ENCODE measurements around the gene TNFRSF11A. TPM values are rescaled to one million over a fixed set of nuclear protein-coding genes. Genes with fewer than 3 reads are reported as not detected.

Gene TNFRSF11A
- total RNA-seq = 0.66 and 0.73 TPM in 2 replicates

DNA sequence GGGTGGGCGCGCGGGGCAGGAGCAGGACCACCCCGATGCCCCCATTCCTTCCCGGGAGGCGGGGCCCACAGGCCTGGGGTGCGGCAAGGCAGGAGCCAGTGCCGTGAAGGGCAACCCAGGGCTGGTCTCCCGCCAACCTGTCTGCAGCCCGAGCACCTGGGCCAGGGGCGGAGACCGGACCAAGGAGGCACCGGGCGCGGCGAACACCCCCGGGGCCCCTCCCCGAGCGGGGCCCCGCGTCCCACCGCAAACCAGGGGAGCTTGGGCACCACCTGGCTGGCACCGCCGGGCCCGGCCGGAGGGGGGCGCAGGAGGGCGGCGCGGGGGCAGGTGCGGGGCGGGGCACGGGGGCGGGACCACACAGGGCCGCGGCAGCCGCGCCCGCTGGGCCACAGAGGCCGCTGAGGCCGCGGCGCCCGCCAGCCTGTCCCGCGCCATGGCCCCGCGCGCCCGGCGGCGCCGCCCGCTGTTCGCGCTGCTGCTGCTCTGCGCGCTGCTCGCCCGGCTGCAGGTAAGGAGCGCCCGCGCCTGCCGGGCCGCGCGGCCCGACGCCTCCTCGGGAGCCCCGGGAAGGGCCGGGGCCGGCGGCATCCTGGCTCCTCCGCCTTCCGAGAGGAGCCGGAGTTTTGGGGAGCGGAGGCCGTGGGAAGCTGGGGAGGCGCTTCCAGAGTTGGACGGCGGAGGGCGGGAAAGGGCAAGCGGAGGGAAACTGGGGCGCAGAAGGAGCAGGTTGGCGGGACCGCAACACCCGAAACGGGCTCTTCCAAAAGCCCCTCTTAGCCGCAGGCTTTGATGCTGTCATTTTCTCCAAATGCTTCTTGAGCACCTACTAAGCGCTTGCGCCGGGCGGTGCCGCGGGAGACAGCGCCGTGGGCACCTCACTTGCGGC lies at the start of gene TNFRSF11A:
Gene TNFRSF11A (plus strand): TSS at position 394 of the 889 bp plus-strand sequence. CDS start 43 bp downstream, at position 437.

Other genes with a start within 250 kb of the TNFRSF11A start
- 41.8 and 58.9 TPM in 2 replicates for gene PIGN, start 138.3 kb upstream of the TNFRSF11A start, total RNA-seq
- gene RELCH, start 138.1 kb upstream of the TNFRSF11A start, total RNA-seq = 28.6 and 43.9 TPM in 2 replicates
- gene ZCCHC2, start 197.7 kb downstream of the TNFRSF11A start, total RNA-seq = 5.8 and 9.6 TPM in 2 replicates

Data from smooth muscle cell of trachea (primary cell).